Muscle of back (tissue), 11 donors: ENCODE data around the gene MRPS14. TPM values are rescaled to one million over a fixed set of nuclear protein-coding genes. Genes with fewer than 3 reads are reported as not detected.
"Not testable (repeated sequence)": the region's sequence is repeated elsewhere in the genome, so short reads cannot be mapped to it uniquely, and the experiment has no call there.

ENCODE experiments used
- DNase-seq, 3 donors: peaks; one replicate each; pipeline versions ENCODE4 v3.0.0 to v3.0.0-alpha.2; 2013
- polyA plus RNA-seq, 10 donors: library from polyadenylated mRNA; unstranded; fragments of 120-200 nt; gene quantifications; one replicate each; pipeline ENCODE4 v1.2.1, GENCODE V29; 2013; ENCODE audit not compliant: insufficient read length in 10 of 10

Gene MRPS14
- polyA plus RNA-seq, 10 donors, result 23.9 to 30.8 (median 25.7) TPM

- DNase-seq, result no peak
These were observed 10.7 kb upstream of the MRPS14 start for GRCh38 chr1:175033953-175034352.

GRCh38 chr1:175024773-175025172 lies 1.5 kb upstream of the MRPS14 start:
- no peak for DNase-seq

- not testable (repeated sequence) for DNase-seq
These were observed 657 bp upstream of the MRPS14 start for GRCh38 chr1:175023922-175024242.

GRCh38 chr1:175019524-175019923 lies 3.7 kb downstream of the MRPS14 start:
- DNase-seq, result no peak

- no peak for DNase-seq
These were observed 8.0 kb downstream of the MRPS14 start for GRCh38 chr1:175015243-175015642.

- DNase-seq, result no peak
These were observed 9.8 kb downstream of the MRPS14 start for GRCh38 chr1:175013445-175013844.

GRCh38 chr1:175009532-175009931 lies 13.7 kb downstream of the MRPS14 start:
- no peak for DNase-seq

- no peak for DNase-seq
These were observed 18.0 kb downstream of the MRPS14 start for GRCh38 chr1:175005085-175005783.

GRCh38 chr1:175003521-175003920 lies 19.7 kb downstream of the MRPS14 start:
- no peak for DNase-seq

GRCh38 chr1:175002910-175003517 lies 20.2 kb downstream of the MRPS14 start:
- no peak for DNase-seq

GRCh38 chr1:175000697-175001187 lies 22.5 kb downstream of the MRPS14 start:
- DNase-seq, result no peak

GRCh38 chr1:174999936-175000696 lies 23.1 kb downstream of the MRPS14 start, which contains the start of gene CACYBP:
Gene CACYBP (plus strand): TSS chr1:174999947. CDS start chr1:175000181, 234 bp downstream.
- no peak for DNase-seq

GRCh38 chr1:174999216-174999935 lies 23.8 kb downstream of the MRPS14 start:
- DNase-seq, result peak; percentile 99 to 100 (median 99)

GRCh38 chr1:174998569-174999215 lies 24.5 kb downstream of the MRPS14 start:
- DNase-seq, result peak; percentile 61 to 87 (median 64)

GRCh38 chr1:174997041-174997440 lies 26.2 kb downstream of the MRPS14 start:
- no peak for DNase-seq

- DNase-seq, result no peak
These were observed 26.7 kb downstream of the MRPS14 start for GRCh38 chr1:174996476-174996875.

- DNase-seq, result no peak
These were observed 27.3 kb downstream of the MRPS14 start for GRCh38 chr1:174995916-174996315.

GRCh38 chr1:174995121-174995520 lies 28.1 kb downstream of the MRPS14 start:
- no peak for DNase-seq

GRCh38 chr1:174991473-174991872 lies 31.8 kb downstream of the MRPS14 start:
- DNase-seq, result no peak

- peak; percentile 61 to 80 (median 69) for DNase-seq
These were observed 32.7 kb downstream of the MRPS14 start for GRCh38 chr1:174990382-174990999.
